GM21619 (cell line): Measurements from ENCODE around the gene LGALSL.
A peak's percentile ranks its signal among the peaks of the same experiment; 100 is the strongest.
"Not testable (repeated sequence)": the region's sequence is repeated elsewhere in the genome, so short reads cannot be mapped to it uniquely, and the experiment has no call there.

ENCODE experiments used
- ATAC-seq: cut with Tn5 transposase; IDR thresholded peaks from one replicate; pipeline ENCODE4 v1.9.1; 2021; ENCODE audit not compliant: unreplicated experiment

Gene LGALSL

GRCh38 chr2:64442277-64442676 lies 11.7 kb upstream of the LGALSL start:
- no peak for ATAC-seq

- ATAC-seq = no peak
Measured at GRCh38 chr2:64442801-64443429, 11.0 kb upstream of the LGALSL start.

- not testable (repeated sequence) for ATAC-seq
Measured at GRCh38 chr2:64445970-64446369, 8.0 kb upstream of the LGALSL start.

GRCh38 chr2:64447317-64448040 lies 6.5 kb upstream of the LGALSL start:
- no peak for ATAC-seq

GRCh38 chr2:64448041-64448426 lies 5.9 kb upstream of the LGALSL start:
- ATAC-seq = no peak

GRCh38 chr2:64451051-64451450 lies 2.9 kb upstream of the LGALSL start:
- ATAC-seq = no peak

GRCh38 chr2:64454386-64455332 lies 697 bp downstream of the LGALSL start:
- ATAC-seq = peak; percentile 41

GRCh38 chr2:64455545-64455944 lies 1.6 kb downstream of the LGALSL start:
- no peak for ATAC-seq

- ATAC-seq = no peak
Measured at GRCh38 chr2:64456293-64456692, 2.3 kb downstream of the LGALSL start.

- ATAC-seq = no peak
Measured at GRCh38 chr2:64457524-64457923, 3.6 kb downstream of the LGALSL start.

- ATAC-seq = no peak
Measured at GRCh38 chr2:64459575-64459974, 5.6 kb downstream of the LGALSL start.

GRCh38 chr2:64460330-64460729 lies 6.4 kb downstream of the LGALSL start:
- ATAC-seq = no peak

GRCh38 chr2:64461271-64462058 lies 7.5 kb downstream of the LGALSL start:
- no peak for ATAC-seq

- no peak for ATAC-seq
Measured at GRCh38 chr2:64462171-64462570, 8.2 kb downstream of the LGALSL start.

- no peak for ATAC-seq
Measured at GRCh38 chr2:64462940-64463700, 9.2 kb downstream of the LGALSL start.

GRCh38 chr2:64463781-64464180 lies 9.8 kb downstream of the LGALSL start:
- ATAC-seq = no peak

GRCh38 chr2:64466478-64467085 lies 12.6 kb downstream of the LGALSL start:
- no peak for ATAC-seq

- ATAC-seq = no peak
Measured at GRCh38 chr2:64467096-64467843, 13.3 kb downstream of the LGALSL start.

- ATAC-seq = no peak
Measured at GRCh38 chr2:64469261-64469660, 15.3 kb downstream of the LGALSL start.
